Measurements from ENCODE around the gene DNAJC25. TPM values are rescaled to one million over a fixed set of nuclear protein-coding genes. Genes with fewer than 3 reads are reported as not detected.

DNAJC25 gene
- total and polyA plus RNA-seq, 2 of the 13 experiments (the other 11 are each of a cell fraction or from before 2014, with no cell fraction given), result 5.7 to 10.2 TPM

DNA sequence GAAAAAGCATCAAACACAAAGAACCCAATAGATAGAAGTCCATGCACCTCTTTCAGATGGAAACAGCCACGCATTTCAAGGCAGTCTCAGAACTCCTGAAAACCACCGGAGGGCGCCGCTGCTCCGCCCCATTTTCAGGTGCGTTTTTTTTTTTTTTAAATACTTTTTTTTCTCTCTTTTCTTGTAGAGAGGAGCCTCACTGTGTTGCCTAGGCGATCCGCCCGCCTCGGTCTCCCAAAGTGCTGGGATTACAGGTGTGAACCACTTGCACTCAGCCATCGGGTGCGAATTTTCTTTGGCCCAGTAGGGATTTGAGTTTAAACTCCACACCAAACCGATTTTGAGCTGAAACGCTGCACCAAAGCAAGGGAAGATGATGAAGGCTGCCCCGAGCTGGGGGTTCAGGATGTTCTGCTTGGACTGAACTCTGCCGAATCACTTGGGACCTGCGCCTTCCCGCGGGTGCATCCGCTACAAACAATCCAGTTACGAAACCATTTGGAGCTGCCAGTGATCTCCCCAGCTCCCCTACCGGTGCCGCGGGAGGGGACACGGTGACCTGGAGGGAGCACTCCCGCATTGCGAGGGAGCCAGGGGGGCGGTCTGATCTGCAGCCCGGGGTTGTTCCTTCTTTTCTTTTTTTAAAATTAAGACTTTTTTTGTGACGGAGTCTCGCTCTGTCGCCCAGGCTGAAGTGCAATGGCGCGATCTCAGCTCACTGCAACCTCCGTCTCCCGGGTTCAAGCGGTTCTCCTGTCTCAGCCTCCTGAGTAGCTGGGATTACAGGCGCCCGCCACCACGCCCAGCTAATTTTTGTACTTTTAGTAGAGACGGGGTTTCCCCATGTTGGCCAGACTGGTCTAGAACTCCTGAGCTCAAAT is 33.0 kb upstream of the DNAJC25 start (continued):
- TF ChIP-seq, protein P1, sequence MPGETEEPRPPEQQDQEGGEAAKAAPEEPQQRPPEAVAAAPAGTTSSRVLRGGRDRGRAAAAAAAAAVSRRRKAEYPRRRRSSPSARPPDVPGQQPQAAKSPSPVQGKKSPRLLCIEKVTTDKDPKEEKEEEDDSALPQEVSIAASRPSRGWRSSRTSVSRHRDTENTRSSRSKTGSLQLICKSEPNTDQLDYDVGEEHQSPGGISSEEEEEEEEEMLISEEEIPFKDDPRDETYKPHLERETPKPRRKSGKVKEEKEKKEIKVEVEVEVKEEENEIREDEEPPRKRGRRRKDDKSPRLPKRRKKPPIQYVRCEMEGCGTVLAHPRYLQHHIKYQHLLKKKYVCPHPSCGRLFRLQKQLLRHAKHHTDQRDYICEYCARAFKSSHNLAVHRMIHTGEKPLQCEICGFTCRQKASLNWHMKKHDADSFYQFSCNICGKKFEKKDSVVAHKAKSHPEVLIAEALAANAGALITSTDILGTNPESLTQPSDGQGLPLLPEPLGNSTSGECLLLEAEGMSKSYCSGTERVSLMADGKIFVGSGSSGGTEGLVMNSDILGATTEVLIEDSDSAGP (CRISPR knock-in tag; IDR thresholded peaks at IDR 0.05; ENCODE audit: borderline replicate concordance), result peak; percentile 53
- TF ChIP-seq ZNF274 (CRISPR knock-in tag; IDR thresholded peaks at IDR 0.05), result 0 out of 2 replicates have a peak, but pooled peaks have one; percentile 34
- 0 out of 2 replicates have a peak, but pooled peaks have one; percentile 57 for TF ChIP-seq ZNF691 (CRISPR knock-in tag; IDR thresholded peaks at IDR 0.05; ENCODE audit: borderline replicate concordance, low read depth)
- TF ChIP-seq HIVEP1 (CRISPR knock-in tag; IDR thresholded peaks at IDR 0.05), result peak; percentile 59; the same call in 1 of the 2 replicates
- TF ChIP-seq, protein P2, sequence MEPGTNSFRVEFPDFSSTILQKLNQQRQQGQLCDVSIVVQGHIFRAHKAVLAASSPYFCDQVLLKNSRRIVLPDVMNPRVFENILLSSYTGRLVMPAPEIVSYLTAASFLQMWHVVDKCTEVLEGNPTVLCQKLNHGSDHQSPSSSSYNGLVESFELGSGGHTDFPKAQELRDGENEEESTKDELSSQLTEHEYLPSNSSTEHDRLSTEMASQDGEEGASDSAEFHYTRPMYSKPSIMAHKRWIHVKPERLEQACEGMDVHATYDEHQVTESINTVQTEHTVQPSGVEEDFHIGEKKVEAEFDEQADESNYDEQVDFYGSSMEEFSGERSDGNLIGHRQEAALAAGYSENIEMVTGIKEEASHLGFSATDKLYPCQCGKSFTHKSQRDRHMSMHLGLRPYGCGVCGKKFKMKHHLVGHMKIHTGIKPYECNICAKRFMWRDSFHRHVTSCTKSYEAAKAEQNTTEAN (CRISPR knock-in tag; conservative IDR thresholded peaks at IDR 0.05), result 0 out of 2 replicates have a peak, but pooled peaks have one; percentile 31
- no peak for TF ChIP-seq NFATC3 (CRISPR knock-in tag; IDR thresholded peaks at IDR 0.05)
- no peak for TF ChIP-seq HES4 (CRISPR knock-in tag; IDR thresholded peaks at IDR 0.05; ENCODE audit: borderline replicate concordance)
- TF ChIP-seq ZNF431 (CRISPR knock-in tag; IDR thresholded peaks at IDR 0.05; ENCODE audit: borderline replicate concordance, low read depth), result no peak
- TF ChIP-seq CHD2 (IDR thresholded peaks at IDR 0.05; ENCODE audit: low read depth, low read length), result no peak
- 0 out of 2 replicates have a peak, but pooled peaks have one; percentile 5 for TF ChIP-seq ZNF350 (CRISPR knock-in tag; IDR thresholded peaks at IDR 0.05; ENCODE audit: borderline replicate concordance, low read depth)
- TF ChIP-seq SKI (IDR thresholded peaks at IDR 0.05; ENCODE audit: partially characterized antibody), result no peak
- TF ChIP-seq ZNF264 (CRISPR knock-in tag; IDR thresholded peaks at IDR 0.05), result 0 out of 2 replicates have a peak, but pooled peaks have one; percentile 19
- no peak for TF ChIP-seq TAF15 (IDR thresholded peaks at IDR 0.05; ENCODE audit: low read depth, low read length, poor library complexity, severe bottlenecking)
- TF ChIP-seq ZKSCAN8 (CRISPR knock-in tag; IDR thresholded peaks at IDR 0.05; ENCODE audit: borderline replicate concordance), result no peak
- TF ChIP-seq, protein P3, sequence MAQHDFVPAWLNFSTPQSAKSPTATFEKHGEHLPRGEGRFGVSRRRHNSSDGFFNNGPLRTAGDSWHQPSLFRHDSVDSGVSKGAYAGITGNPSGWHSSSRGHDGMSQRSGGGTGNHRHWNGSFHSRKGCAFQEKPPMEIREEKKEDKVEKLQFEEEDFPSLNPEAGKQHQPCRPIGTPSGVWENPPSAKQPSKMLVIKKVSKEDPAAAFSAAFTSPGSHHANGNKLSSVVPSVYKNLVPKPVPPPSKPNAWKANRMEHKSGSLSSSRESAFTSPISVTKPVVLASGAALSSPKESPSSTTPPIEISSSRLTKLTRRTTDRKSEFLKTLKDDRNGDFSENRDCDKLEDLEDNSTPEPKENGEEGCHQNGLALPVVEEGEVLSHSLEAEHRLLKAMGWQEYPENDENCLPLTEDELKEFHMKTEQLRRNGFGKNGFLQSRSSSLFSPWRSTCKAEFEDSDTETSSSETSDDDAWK (CRISPR knock-in tag; IDR thresholded peaks at IDR 0.05), result no peak
- TF ChIP-seq, protein P4, sequence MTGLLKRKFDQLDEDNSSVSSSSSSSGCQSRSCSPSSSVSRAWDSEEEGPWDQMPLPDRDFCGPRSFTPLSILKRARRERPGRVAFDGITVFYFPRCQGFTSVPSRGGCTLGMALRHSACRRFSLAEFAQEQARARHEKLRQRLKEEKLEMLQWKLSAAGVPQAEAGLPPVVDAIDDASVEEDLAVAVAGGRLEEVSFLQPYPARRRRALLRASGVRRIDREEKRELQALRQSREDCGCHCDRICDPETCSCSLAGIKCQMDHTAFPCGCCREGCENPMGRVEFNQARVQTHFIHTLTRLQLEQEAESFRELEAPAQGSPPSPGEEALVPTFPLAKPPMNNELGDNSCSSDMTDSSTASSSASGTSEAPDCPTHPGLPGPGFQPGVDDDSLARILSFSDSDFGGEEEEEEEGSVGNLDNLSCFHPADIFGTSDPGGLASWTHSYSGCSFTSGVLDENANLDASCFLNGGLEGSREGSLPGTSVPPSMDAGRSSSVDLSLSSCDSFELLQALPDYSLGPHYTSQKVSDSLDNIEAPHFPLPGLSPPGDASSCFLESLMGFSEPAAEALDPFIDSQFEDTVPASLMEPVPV (CRISPR knock-in tag; IDR thresholded peaks at IDR 0.05), result no peak

Measured in HepG2 (cell line).